Immature natural killer cell (primary cell): ENCODE results near the gene IPPK. TPM values are rescaled to one million over a fixed set of nuclear protein-coding genes. Genes with fewer than 3 reads are reported as not detected.
"Not testable (repeated sequence)": the region's sequence is repeated elsewhere in the genome, so short reads cannot be mapped to it uniquely, and the experiment has no call there.

Source experiments
- DNase-seq, 3 donors: peaks; one replicate each; pipeline ENCODE4 v3.0.0; 2022; ENCODE audit warnings: mixed read lengths in 1 of 3
- H3K27ac Mint-ChIP-seq, 6 donors: one replicate each; pipeline ENCODE4 v1.8.0; 2020; ENCODE audit warnings: mixed read lengths in 6 of 6, mild to moderate bottlenecking in 5 of 6, inconsistent platforms in 4 of 6, moderate library complexity in 3 of 6
- H3K27me3 Mint-ChIP-seq, 3 donors: one replicate each; pipeline ENCODE4 v1.8.0; 2020 to 2021; ENCODE audit warnings: low read depth in 3 of 3, mild to moderate bottlenecking in 3 of 3, mixed read lengths in 3 of 3, moderate library complexity in 3 of 3, inconsistent platforms in 1 of 3
- H3K36me3 Mint-ChIP-seq, 3 donors: one replicate each; pipeline ENCODE4 v1.8.0; 2020; ENCODE audit warnings: mixed read lengths in 3 of 3, inconsistent platforms in 2 of 3, mild to moderate bottlenecking in 2 of 3
- H3K4me1 Mint-ChIP-seq, 2 donors: one replicate each; pipeline ENCODE4 v1.8.0; 2020; ENCODE audit warnings: inconsistent platforms in 2 of 2, mild to moderate bottlenecking in 2 of 2, mixed read lengths in 2 of 2, moderate library complexity in 1 of 2
- H3K4me3 Mint-ChIP-seq, 5 donors: one replicate each; pipeline ENCODE4 v1.8.0; 2020; ENCODE audit warnings: mild to moderate bottlenecking in 5 of 5, mixed read lengths in 5 of 5, inconsistent platforms in 3 of 5, moderate library complexity in 3 of 5
- H3K9me3 Mint-ChIP-seq, 6 donors: one replicate each; pipeline ENCODE4 v1.8.0; 2020; ENCODE audit warnings: mild to moderate bottlenecking in 6 of 6, mixed read lengths in 6 of 6, inconsistent platforms in 4 of 6, moderate library complexity in 3 of 6
- polyA plus RNA-seq, 3 donors: library from polyadenylated mRNA; unstranded; fragments of 300-500 nt; fragmentation: Illumina TruSeq; gene quantifications; one replicate each; pipeline ENCODE4 v1.2.3, GENCODE V29; 2021

IPPK gene
- polyA plus RNA-seq, 3 donors from 2014 or later: 2.6 to 5.4 (median 3.2) TPM

DNA sequence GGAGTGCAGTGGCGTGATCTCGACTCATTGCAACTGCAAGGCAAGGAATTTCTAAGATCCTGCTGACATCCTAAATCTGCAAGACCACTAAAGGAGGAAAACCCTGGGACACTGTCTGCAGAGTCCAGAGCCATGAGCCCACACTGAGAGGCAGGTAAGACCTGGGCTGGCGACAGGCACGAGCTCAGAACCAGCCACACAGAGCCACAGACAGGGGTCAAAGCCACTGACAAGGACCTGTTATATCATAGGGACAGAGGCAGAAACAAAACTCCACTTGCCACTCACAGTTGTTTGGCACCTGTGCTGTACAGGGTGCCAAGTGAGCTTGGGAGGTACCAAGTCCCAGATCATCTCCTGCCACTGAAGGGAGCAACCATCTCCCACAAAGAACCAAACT lies 34.2 kb downstream of the IPPK start:
- H3K36me3 Mint-ChIP-seq: peaks cover 11 to 35% (median 16%) of the 10 kb centered on the region in 3 donors
- no peak overlapping the region for H3K4me3 Mint-ChIP-seq
- H3K27me3 Mint-ChIP-seq: peaks cover 2% of the 10 kb centered on the region in 3 donors
- no peaks in the 10 kb centered on the region for H3K9me3 Mint-ChIP-seq
- peaks cover 0 to 7% of the 10 kb centered on the region in 2 donors for H3K4me1 Mint-ChIP-seq
- no peak for DNase-seq
- H3K27ac Mint-ChIP-seq: no peak overlapping the region

DNA sequence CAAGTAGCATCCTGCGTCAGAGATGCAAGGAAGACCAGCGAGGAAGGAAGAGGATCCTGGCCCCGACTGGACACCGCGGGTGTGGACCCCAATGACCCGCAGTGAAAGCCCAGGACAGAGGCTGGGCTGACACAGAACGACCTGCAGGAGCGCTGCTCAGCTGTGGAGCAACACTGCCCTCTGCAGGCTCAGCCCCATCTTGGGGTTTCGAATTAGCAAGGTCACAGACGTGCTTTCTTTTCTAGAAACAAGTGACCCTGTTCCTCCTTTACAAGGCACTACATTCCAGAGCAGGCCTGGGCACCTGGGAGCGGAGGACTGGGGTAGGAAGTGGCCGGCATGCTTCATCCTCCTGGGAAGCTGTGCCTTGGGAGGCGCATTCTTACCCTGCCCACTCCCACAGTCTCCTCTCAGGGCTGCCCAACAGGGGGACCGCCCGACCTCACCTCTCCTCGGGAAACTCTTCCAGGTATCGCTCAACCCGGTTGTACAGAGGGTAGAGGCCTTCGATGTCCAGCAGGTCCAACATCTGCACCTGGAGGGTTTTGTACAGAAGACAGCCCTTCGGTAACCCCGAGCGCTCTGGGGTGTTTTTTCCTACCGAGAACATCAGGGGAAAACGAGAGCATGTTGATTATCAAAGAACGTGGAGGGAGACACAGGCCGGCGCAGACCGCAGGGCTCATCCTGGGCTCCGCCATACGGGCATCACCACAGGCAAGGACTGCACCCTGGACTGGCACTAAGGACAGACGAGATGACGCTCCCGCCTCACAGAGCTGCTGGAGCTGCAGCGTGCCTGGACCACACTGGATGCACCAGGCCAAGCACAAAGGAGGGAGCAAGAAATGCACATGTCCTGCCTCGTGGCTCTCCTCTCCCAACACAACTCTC lies 35.0 kb downstream of the IPPK start:
- Mint-ChIP-seq H3K4me3 (no peak overlapping the region), H3K27ac (no peak overlapping the region), H3K36me3 (peaks cover 15 to 43% (median 20%) of the 10 kb centered on the region in 3 donors), H3K9me3 (no peaks in the 10 kb centered on the region), H3K4me1 (peaks cover 0 to 7% of the 10 kb centered on the region in 2 donors), H3K27me3 (peaks cover 2% of the 10 kb centered on the region in 3 donors)
- DNase-seq: peak; percentile 33 to 46 (median 41)

DNA sequence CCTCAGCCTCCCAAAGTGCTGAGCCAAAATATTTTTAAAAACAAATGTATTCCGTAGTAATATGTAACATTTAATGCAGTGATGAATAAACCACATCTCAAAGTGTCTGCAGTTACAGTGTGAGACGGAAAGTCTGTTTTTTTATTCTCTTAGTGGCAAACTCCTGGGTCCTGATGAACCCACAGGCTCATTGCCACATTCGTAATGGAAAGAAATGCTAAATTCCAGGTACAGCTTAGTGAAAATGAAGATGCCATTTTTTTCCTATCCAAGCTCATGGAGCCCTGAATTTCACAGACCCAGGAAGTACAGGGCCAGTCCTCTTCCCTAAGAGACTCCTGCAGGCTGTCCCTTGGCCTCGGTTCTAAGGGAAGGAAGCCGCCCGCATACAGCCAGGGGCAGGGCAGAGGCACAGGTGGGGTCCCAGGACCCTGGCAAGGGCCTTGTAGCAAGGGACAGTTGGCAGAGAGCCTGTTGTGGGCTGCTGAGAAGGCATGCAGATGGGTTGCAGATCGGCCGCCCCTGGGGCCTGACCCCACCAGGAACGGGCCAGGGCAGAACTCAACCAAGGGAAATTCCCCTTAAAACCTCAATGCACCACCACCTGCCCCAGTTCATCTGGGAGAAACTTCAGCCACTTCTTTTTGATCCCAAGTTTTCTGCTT lies 36.2 kb downstream of the IPPK start:
- Mint-ChIP-seq H3K9me3 (no peaks in the 10 kb centered on the region), H3K27me3 (peaks cover 1 to 4% (median 2%) of the 10 kb centered on the region in 3 donors), H3K27ac (no peak overlapping the region), H3K36me3 (peaks cover 20 to 51% (median 23%) of the 10 kb centered on the region in 3 donors), H3K4me1 (peaks cover 0 to 7% of the 10 kb centered on the region in 2 donors), H3K4me3 (no peak overlapping the region)
- no peak for DNase-seq

GRCh38 chr9:92632641-92633040 lies 37.3 kb downstream of the IPPK start:
- Mint-ChIP-seq H3K27me3 (peaks cover 0 to 4% (median 1%) of the 10 kb centered on the region in 3 donors), H3K36me3 (peaks cover 18 to 49% (median 23%) of the 10 kb centered on the region in 3 donors), H3K4me3 (no peak overlapping the region), H3K9me3 (no peaks in the 10 kb centered on the region), H3K4me1 (peaks cover 0 to 7% of the 10 kb centered on the region in 2 donors), H3K27ac (no peak overlapping the region)
- DNase-seq: no peak

- Mint-ChIP-seq H3K4me3 (no peak overlapping the region), H3K4me1 (peaks cover 0 to 7% of the 10 kb centered on the region in 2 donors), H3K36me3 (peaks cover 24 to 48% (median 24%) of the 10 kb centered on the region in 3 donors), H3K9me3 (no peaks in the 10 kb centered on the region), H3K27ac (no peak overlapping the region), H3K27me3 (peaks cover 0 to 4% (median 1%) of the 10 kb centered on the region in 3 donors)
- DNase-seq: peak; percentile 16 to 30 (median 22)
These were observed 38.2 kb downstream of the IPPK start for GRCh38 chr9:92631452-92632343.

GRCh38 chr9:92627651-92628050 lies 42.3 kb downstream of the IPPK start:
- H3K36me3 Mint-ChIP-seq: peaks cover 15 to 40% (median 34%) of the 10 kb centered on the region in 3 donors

GRCh38 chr9:92626484-92626883 lies 43.4 kb downstream of the IPPK start:
- Mint-ChIP-seq H3K4me3 (peak overlapping the region in 1 of 5 donors; percentile 22), H3K27ac (peak overlapping the region in 1 of 6 donors; percentile 55), H3K9me3 (no peaks in the 10 kb centered on the region), H3K27me3 (peaks cover 0 to 4% (median 1%) of the 10 kb centered on the region in 3 donors), H3K36me3 (peaks cover 15 to 41% (median 35%) of the 10 kb centered on the region in 3 donors), H3K4me1 (peaks cover 0 to 1% of the 10 kb centered on the region in 2 donors)
- DNase-seq: no peak

More at GRCh38 chr9:92627651-92628050, 42.3 kb downstream of the IPPK start:
- DNase-seq: no peak
- no peak overlapping the region for H3K27ac Mint-ChIP-seq
- H3K4me1 Mint-ChIP-seq: peaks cover 0 to 7% of the 10 kb centered on the region in 2 donors
- no peak overlapping the region for H3K4me3 Mint-ChIP-seq
- H3K27me3 Mint-ChIP-seq: peaks cover 0 to 4% (median 1%) of the 10 kb centered on the region in 3 donors
- no peaks in the 10 kb centered on the region for H3K9me3 Mint-ChIP-seq

- not testable (repeated sequence) for H3K9me3 Mint-ChIP-seq, H3K4me1 Mint-ChIP-seq, DNase-seq, H3K4me3 Mint-ChIP-seq, H3K27me3 Mint-ChIP-seq
- Mint-ChIP-seq H3K27ac (peak overlapping the region in 1 of 6 donors; percentile 8), H3K36me3 (peaks cover 8 to 32% (median 28%) of the 10 kb centered on the region in 3 donors)
These were observed 46.0 kb downstream of the IPPK start for GRCh38 chr9:92623936-92624335.

GRCh38 chr9:92620845-92621244 lies 49.1 kb downstream of the IPPK start:
- Mint-ChIP-seq H3K36me3 (peaks cover 10 to 40% (median 16%) of the 10 kb centered on the region in 3 donors), H3K9me3 (no peaks in the 10 kb centered on the region), H3K4me3 (no peak overlapping the region), H3K4me1 (no peaks in the 10 kb centered on the region), H3K27ac (no peak overlapping the region), H3K27me3 (peaks cover 0 to 2% (median 0%) of the 10 kb centered on the region in 3 donors)
- DNase-seq: no peak

- H3K27ac Mint-ChIP-seq: no peak overlapping the region
- H3K4me3 Mint-ChIP-seq: no peak overlapping the region
- peaks cover 13 to 48% (median 20%) of the 10 kb centered on the region in 3 donors for H3K36me3 Mint-ChIP-seq
- peaks cover 0 to 2% (median 0%) of the 10 kb centered on the region in 3 donors for H3K27me3 Mint-ChIP-seq
- no peaks in the 10 kb centered on the region for H3K4me1 Mint-ChIP-seq
- no peaks in the 10 kb centered on the region for H3K9me3 Mint-ChIP-seq
- no peak for DNase-seq
These were observed 50.2 kb downstream of the IPPK start for GRCh38 chr9:92619601-92620300.

GRCh38 chr9:92618633-92619225 lies 51.2 kb downstream of the IPPK start:
- no peak overlapping the region for H3K4me3 Mint-ChIP-seq
- H3K9me3 Mint-ChIP-seq: no peaks in the 10 kb centered on the region
- H3K27ac Mint-ChIP-seq: no peak overlapping the region
- DNase-seq: no peak
- no peaks in the 10 kb centered on the region for H3K4me1 Mint-ChIP-seq
- H3K27me3 Mint-ChIP-seq: peaks cover 0 to 2% (median 0%) of the 10 kb centered on the region in 3 donors
- peaks cover 11 to 49% (median 24%) of the 10 kb centered on the region in 3 donors for H3K36me3 Mint-ChIP-seq

DNA sequence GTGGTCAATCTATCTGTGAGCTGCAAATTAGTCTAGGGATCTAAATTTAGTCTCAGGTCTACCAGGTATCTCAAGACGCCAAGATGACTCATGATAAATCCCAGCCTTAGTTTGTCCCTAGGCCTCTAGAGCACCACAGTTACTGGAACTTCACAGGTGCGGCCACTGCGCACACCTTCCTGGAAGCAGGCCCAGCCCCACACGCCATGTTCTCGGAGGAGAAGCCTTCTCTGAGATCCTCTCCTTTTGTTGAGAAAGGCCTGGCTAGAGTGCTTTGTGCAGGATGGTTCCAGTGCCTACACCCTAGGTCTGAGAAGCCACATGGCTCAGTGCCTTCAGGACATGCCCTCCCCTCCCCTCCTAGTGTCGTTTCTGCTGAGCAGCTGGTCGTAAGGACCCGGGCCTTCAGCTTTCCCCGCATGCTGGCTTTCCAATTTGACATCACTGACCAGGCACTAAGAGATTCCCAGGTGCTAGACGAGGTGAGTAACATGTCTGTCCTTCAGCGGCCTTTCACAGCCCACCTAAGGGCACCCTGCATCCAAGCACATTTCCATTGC lies 51.9 kb downstream of the IPPK start:
- Mint-ChIP-seq H3K9me3 (no peaks in the 10 kb centered on the region), H3K4me1 (no peaks in the 10 kb centered on the region), H3K36me3 (peaks cover 7 to 47% (median 24%) of the 10 kb centered on the region in 3 donors), H3K27ac (peak overlapping the region in 1 of 6 donors; percentile 64), H3K4me3 (no peak overlapping the region), H3K27me3 (peaks cover 0 to 2% (median 0%) of the 10 kb centered on the region in 3 donors)
- no peak for DNase-seq
